ENCODE measurements around the gene SLC37A3. TPM values are rescaled to one million over a fixed set of nuclear protein-coding genes. Genes with fewer than 3 reads are reported as not detected.
A peak's percentile ranks its signal among the peaks of the same experiment; 100 is the strongest.
"Not testable (repeated sequence)": the region's sequence is repeated elsewhere in the genome, so short reads cannot be mapped to it uniquely, and the experiment has no call there.

SLC37A3 gene
- total RNA-seq, 8 experiments from 2014 or later, result 32.0 to 61.2 (median 38.2) TPM

DNA sequence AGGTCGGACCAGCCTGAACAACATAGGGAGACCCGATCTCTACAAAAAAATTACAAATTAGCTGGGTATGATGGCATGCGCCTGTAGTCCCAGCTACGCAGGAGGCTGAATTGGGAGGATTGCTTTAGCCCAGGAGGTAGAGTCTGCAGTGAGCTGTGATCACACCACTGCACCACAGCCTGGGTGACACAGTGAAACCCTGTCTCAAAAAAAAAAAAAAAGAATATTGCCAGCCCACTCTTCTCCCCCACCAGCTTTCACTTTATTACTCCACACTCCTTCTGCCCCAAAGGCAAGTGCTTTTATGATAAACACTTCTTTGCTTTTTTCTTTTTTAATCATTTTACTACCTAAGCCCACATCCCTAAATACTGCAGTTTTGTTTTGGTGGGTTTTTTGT, 20.3 kb upstream of the SLC37A3 start:
- Histone ChIP-seq H3K4me1 (replicated peaks in 1 of 2) (no peaks in the 10 kb centered on the region), H3K4me3 (no peak overlapping the region), H3K27ac (no peak overlapping the region)
- in situ Hi-C loops (cut with MboI; ENCODE audit: low pct_unique_long_range_greater_than_20kb in 2 of 9, low sequenced_read_pairs in 9 of 9, unreplicated experiment in 9 of 9), result no loop called here
- 0 to 100% (median 100%) methylated on average over 1 to 2 of the region's 4 CpGs; no CpG with 5 or more reads in 3 of the 10 experiments for WGBS, 10 experiments
- no peak for ATAC-seq (replicated peaks in 6 of 8)

DNA sequence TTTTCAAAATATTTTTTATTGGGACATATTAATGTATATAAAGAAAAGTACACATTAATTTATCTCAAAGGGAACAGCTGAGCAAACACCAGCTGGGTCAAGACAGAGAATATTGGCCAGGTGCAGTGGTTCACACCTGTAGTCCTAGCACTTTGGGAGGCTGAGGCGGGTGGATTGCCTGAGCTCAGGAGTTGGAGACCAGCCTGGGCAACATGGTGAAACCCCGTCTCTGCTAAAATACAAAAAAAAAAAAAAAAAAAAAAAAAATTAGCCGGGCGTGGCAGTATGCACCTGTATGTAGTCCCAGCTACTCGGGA, 19.8 kb upstream of the SLC37A3 start:
- H3K27ac ChIP-seq; ATAC-seq (replicated peaks in 6 of 8); in situ Hi-C loops (cut with MboI; ENCODE audit: low pct_unique_long_range_greater_than_20kb in 2 of 9, low sequenced_read_pairs in 9 of 9, unreplicated experiment in 9 of 9); H3K4me3 ChIP-seq; H3K4me1 ChIP-seq (replicated peaks in 1 of 2): not testable (repeated sequence)
- 48 to 100% (median 67%) methylated on average over 1 to 5 of the region's 5 CpGs; no CpG with 5 or more reads in 4 of the 10 experiments for WGBS, 10 experiments

DNA sequence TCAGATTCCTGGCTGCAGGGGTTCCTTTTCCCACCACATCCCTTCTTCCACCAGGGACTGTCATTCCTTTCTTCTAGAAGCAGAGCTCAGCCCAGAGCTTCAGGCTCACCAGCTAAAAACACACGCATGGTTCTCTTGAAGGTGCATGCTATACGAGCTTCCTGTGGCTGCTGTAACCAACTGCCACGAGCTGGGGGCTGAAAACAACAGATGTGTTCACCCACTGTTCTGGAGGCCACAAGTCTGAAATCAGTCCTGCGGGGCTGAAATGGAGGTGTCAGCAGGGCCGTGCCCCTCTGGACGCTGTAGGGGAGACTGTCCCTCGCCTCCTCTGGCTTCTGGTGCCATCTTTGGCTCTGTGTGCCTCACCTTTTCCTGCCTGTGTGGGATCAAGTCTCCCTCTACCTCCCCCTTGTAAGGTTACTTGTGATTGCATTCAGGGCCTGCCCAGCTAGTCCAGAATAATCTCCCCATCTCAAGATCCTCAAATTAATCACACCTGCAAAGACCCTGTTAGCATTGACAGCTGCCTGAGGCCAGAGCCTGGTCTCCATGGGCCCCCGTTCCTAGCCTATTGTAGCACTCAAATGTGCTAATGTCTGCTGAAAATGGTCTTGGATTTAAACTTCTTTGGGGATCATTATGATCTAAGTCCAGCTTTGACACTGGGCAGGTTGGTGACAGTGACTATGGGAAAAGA, 19.3 kb upstream of the SLC37A3 start:
- H3K4me1 ChIP-seq (replicated peaks in 1 of 2), result no peaks in the 10 kb centered on the region
- in situ Hi-C loops (cut with MboI; ENCODE audit: low pct_unique_long_range_greater_than_20kb in 2 of 9, low sequenced_read_pairs in 9 of 9, unreplicated experiment in 9 of 9), result no loop called here
- H3K27ac ChIP-seq, result no peak overlapping the region
- H3K4me3 ChIP-seq, result no peak overlapping the region
- 50 to 100% (median 67%) methylated on average over 1 to 7 of the region's 8 CpGs; no CpG with 5 or more reads in 4 of the 10 experiments for WGBS, 10 experiments
- no peak for ATAC-seq (replicated peaks in 6 of 8)

DNA sequence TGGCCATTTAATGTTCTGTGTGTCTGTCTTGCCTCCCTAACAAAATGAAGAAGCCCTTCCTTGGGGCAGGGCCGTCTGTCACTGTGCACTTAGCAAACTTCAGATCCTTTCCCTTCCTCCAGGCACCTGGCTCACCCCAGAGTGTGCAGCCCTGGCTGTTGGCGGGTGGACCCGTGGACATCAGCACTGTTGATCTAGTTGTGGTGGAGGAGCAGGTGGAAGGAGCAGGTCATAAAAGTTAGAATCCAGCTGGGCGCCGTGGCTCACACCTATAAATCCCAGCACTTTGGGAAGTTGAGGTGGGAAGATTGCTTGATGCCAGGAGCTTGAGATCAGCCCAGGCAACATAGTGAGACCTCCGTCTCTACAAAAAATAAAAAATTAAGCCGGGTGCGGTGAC, 18.2 kb upstream of the SLC37A3 start:
- Histone ChIP-seq H3K4me3 (no peak overlapping the region), H3K4me1 (replicated peaks in 1 of 2) (no peaks in the 10 kb centered on the region), H3K27ac (no peak overlapping the region)
- in situ Hi-C loops (cut with MboI; ENCODE audit: low pct_unique_long_range_greater_than_20kb in 2 of 9, low sequenced_read_pairs in 9 of 9, unreplicated experiment in 9 of 9), result no loop called here
- no peak for ATAC-seq (replicated peaks in 6 of 8)
- WGBS, 10 experiments, result 71 to 94% (median 87%) methylated on average over 1 to 4 of the region's 8 CpGs; no CpG with 5 or more reads in 4 of the 10 experiments

DNA sequence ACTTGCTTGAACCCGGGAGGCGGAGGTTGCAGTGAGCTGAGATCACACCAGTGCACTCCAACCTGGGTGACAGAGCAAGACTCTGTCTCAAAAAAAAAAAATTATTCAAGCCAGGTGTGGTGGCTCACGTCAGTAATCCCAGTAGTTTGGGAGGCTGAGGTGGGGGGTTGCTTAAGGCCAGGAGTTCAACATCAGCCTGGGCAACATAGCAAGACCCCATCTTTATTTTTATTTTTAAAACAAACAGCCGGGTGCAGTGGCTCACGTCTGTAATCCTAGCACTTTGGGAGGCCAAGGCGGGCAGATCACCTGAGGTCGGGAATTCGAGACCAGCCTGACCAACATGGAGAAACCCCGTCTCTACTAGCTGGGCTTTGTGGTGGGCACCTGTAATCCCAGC, 17.5 kb upstream of the SLC37A3 start:
- ATAC-seq (replicated peaks in 6 of 8), result not testable (repeated sequence)
- 0 to 93% (median 93%) methylated on average over 1 to 6 of the region's 9 CpGs; no CpG with 5 or more reads in 6 of the 10 experiments for WGBS, 10 experiments

DNA sequence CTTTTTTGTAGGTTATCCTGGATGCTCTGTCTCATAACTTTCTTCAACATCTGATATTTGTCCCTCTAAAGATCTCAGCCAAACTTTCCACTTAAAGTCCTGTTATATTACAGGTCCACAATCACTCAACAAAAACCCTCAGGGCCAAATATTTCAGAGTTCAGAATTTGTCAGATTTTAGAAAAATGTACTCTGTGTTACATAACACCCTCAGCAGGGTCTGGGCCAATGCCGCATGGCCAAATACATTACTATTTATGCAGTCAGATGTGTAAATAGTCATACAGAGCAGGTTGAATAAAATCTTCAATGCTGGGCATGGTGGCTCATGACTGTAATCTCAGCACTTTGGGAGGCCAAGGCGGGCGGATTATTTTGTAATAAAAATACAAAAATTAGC, 17.0 kb upstream of the SLC37A3 start:
- H3K27ac ChIP-seq, result no peak overlapping the region
- H3K4me1 ChIP-seq (replicated peaks in 1 of 2), result no peaks in the 10 kb centered on the region
- 83 to 100% (median 100%) methylated on average over 1 to 3 of the region's 3 CpGs; no CpG with 5 or more reads in 5 of the 10 experiments for WGBS, 10 experiments
- no peak overlapping the region for H3K4me3 ChIP-seq
- ATAC-seq (replicated peaks in 6 of 8), result peak in 1 of 8 experiments; percentile 17
- in situ Hi-C loops (cut with MboI; ENCODE audit: low pct_unique_long_range_greater_than_20kb in 2 of 9, low sequenced_read_pairs in 9 of 9, unreplicated experiment in 9 of 9), result no loop called here

More for the DNA sequence above, 17.5 kb upstream of the SLC37A3 start:
- in situ Hi-C loops (cut with MboI; ENCODE audit: low pct_unique_long_range_greater_than_20kb in 2 of 9, low sequenced_read_pairs in 9 of 9, unreplicated experiment in 9 of 9); H3K4me1 ChIP-seq (replicated peaks in 1 of 2); H3K27ac ChIP-seq; H3K4me3 ChIP-seq: not testable (repeated sequence)

DNA sequence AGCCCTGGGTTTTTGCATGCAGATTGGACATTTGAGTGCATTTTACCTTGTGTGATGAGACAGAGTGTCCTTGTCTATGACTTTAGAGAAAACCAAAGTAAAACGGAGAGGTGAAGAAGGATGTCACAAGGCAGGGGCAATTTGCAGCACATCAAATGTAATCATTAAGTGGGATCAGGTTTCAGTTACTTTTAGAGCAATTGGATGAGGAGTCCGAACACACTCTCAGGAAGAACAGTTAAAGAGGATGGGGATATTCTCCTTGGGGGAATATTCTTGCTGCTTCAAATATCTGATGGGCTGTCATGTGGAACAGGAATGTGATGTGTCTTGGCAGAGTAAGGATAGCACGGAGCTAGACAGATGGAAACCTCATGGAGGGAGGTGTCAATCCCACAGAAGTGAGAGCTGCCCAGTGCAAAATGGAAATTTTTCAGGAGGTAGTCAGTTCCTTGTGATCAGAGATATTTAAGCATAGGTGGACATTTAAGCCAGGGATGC, 6.3 kb upstream of the SLC37A3 start:
- H3K4me1 ChIP-seq (replicated peaks in 1 of 2), result no peaks in the 10 kb centered on the region
- 0 to 100% (median 50%) methylated on average over 1 to 3 of the region's 3 CpGs; no CpG with 5 or more reads in 2 of the 10 experiments for whole genome bisulfite sequencing, 10 experiments
- H3K27ac ChIP-seq, result no peak overlapping the region
- in situ Hi-C loops (cut with MboI; ENCODE audit: low pct_unique_long_range_greater_than_20kb in 2 of 9, low sequenced_read_pairs in 9 of 9, unreplicated experiment in 9 of 9), result no loop called here
- no peak overlapping the region for H3K4me3 ChIP-seq
- ATAC-seq (replicated peaks in 6 of 8), result peak in 3 of 8 experiments; percentile 51 to 83 (median 62)

DNA sequence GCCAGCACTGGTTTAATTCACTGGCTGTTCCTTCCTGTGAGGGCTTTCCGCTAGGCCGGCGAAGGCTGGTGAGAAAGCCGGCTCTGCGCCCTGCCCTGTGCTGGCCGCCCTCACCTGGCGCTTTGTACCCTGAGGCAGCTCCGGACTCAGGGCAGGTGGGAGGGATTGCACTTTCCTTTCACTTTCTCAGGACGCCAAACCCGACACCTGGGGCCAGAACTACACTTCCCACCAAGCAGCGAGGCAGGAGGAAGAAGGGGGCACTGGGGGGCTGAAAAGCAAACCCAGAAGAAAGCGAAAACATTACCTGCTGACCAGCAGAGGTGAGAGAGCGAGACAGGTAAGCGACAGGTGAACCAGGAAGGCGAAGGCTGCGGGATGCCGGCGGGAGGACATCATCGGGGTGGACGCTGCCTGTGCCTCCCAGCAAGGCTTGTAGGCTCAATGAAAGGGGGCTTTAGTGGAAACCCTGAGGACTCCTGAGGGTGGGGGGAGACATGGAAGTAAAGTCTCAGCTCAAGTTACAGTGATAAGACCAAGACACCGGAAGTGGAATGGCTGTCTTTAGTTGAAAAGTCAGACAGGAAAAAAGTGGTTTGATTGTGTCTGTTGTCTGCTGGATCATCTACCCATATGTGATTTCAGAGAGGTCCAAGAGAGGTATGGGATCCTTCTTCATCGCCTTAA, 5.7 kb upstream of the SLC37A3 start, which contains the start of gene RAB19:
Gene RAB19, plus strand, starts transcription at position 181 of the 687 bp plus-strand sequence. CDS start 3,589 bp downstream, outside the sequence.
- H3K4me3 ChIP-seq, result no peak within 1 kb of the TSS
- no peak within 1 kb of the TSS for H3K27ac ChIP-seq
- H3K4me1 ChIP-seq (replicated peaks in 1 of 2), result no peaks in the 10 kb centered on the region
- peak in 1 of 8 experiments; percentile 13 for ATAC-seq (replicated peaks in 6 of 8)
- in situ Hi-C loops (cut with MboI; ENCODE audit: low pct_unique_long_range_greater_than_20kb in 2 of 9, low sequenced_read_pairs in 9 of 9, unreplicated experiment in 9 of 9), result no loop called here
- 18 to 90% (median 45%) methylated on average over 2 to 14 of the region's 22 CpGs; no CpG with 5 or more reads in 3 of the 10 experiments for WGBS, 10 experiments

DNA sequence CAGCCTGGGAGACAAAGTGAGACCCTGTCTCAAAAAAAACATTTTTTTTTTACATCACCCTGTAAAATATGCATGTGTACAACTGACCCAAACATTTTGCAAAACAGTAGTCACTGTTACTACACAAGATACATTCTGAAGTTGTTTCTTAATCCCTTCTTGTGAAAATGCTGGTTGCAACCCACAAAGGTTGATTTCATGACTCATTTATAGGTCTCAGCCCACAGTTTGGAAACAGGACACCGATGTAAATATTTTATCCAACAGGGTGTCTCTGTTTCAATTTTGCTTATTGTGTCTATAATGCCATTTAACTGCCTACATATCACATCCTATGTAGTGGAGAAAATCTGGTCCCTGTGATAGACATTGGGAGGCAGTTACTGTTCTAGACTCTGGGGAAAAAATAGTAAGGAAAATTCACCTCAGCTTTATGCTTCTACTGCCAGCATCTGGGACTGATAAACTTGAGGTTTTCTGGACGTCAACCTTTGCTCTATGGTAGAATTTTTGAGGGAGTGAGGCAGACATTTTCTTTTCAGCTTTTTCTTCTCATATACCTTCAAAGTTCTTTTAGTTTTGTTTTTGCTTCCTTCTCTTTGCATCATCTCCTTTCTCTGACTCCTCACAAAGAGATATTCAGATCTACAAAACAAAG, 4.0 kb upstream of the SLC37A3 start:
- in situ Hi-C loops (cut with MboI; ENCODE audit: low pct_unique_long_range_greater_than_20kb in 2 of 9, low sequenced_read_pairs in 9 of 9, unreplicated experiment in 9 of 9), result no loop called here
- Histone ChIP-seq H3K27ac (no peak overlapping the region), H3K4me1 (replicated peaks in 1 of 2) (peaks cover 0 to under 1% of the 10 kb centered on the region in 2 donors), H3K4me3 (no peak overlapping the region)
- peak in 2 of 8 experiments; percentile 11 to 27 for ATAC-seq (replicated peaks in 6 of 8)
- WGBS, 10 experiments, result 8 to 88% (median 63%) methylated on average over 1 to 2 of the region's 2 CpGs

DNA sequence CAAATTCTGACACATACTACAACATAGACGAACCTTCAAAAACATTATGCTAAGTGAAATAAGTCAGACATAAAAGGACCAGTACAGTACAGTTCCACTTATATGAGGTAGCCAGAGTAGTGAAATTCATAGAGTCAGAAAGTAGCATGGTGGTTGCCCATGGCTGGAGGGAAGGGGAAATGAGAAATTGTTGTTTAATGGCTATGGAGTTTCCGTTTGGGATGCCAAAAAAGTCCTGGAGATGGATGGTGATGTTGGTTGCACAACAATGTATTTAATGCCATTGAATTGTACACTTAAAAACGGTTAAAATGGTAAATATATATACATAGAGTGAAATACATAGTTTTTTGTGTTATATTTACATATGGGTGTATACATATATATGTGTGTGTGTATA, 2.1 kb upstream of the SLC37A3 start:
- H3K27ac ChIP-seq, result no peak overlapping the region
- no peak for ATAC-seq (replicated peaks in 6 of 8)
- WGBS, 10 experiments, result 0 to 100% (median 68%) methylated on average over 1 to 3 of the region's 3 CpGs
- peaks cover 4 to 5% of the 10 kb centered on the region in 2 donors for H3K4me1 ChIP-seq (replicated peaks in 1 of 2)
- no peak overlapping the region for H3K4me3 ChIP-seq
- in situ Hi-C loops (cut with MboI; ENCODE audit: low pct_unique_long_range_greater_than_20kb in 2 of 9, low sequenced_read_pairs in 9 of 9, unreplicated experiment in 9 of 9), result no loop called here

DNA sequence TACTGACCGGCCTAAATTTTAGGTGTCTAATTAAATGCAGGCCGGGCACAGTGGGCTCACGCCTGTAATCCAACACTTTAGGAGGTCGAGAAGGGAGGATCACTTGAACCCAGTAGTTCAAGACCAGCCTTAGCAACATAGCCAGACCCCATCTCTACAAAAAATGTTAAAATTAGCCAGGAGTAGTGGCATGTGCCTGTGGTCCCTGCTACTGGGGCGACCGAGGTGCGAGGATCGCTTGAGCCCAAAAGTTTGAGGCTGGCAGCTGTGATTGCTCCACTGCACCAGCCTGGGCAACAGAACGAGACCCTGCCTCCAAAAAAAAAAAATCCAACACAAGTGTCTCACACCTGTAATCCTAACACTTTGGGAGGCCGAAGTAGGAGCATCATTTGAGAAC, 491 bp upstream of the SLC37A3 start:
- H3K4me1 ChIP-seq (replicated peaks in 1 of 2), result peaks cover 4 to 5% of the 10 kb centered on the region in 2 donors
- H3K27ac ChIP-seq, result no peak overlapping the region
- 0 to 85% (median 60%) methylated on average over 1 to 8 of the region's 10 CpGs; no CpG with 5 or more reads in 3 of the 10 experiments for WGBS, 10 experiments
- peak overlapping the region in 3 of 5 donors; percentile 80 to 100 (median 98) for H3K4me3 ChIP-seq
- no peak for ATAC-seq (replicated peaks in 6 of 8)
- in situ Hi-C loops (cut with MboI; ENCODE audit: low pct_unique_long_range_greater_than_20kb in 2 of 9, low sequenced_read_pairs in 9 of 9, unreplicated experiment in 9 of 9), result no loop called here

DNA sequence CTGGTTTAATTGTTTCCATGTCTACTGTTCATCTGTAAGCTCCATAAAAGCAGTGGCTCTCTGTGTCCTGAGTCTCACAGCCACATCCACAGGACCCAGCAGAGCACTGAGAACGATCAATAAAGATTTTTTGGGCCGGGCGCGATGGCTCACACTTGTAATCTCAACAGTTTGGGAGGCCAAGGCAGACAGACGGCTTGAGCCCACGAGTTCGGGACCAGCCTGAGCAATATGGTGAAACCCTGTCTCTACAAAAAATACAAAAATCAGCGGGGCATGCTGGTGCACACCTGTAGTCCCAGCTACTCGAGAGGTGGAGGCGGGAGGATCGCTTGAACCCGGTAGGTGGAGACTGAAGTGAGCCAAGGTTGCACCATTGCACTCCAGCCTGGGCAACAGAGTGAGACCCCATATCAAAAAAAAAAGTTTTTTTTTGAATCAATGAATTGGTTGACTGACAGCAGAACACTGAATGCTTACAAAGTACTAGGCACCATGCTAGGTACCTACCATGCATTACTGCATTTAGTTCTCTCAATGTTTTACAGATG, 4.5 kb downstream of the SLC37A3 start:
- Histone ChIP-seq H3K27ac (no peak overlapping the region), H3K4me1 (replicated peaks in 1 of 2) (peaks cover 4 to 5% of the 10 kb centered on the region in 2 donors), H3K4me3 (no peak overlapping the region)
- WGBS, 10 experiments, result 83 to 100% (median 95%) methylated on average over 2 to 7 of the region's 12 CpGs; no CpG with 5 or more reads in 5 of the 10 experiments
- in situ Hi-C loops (cut with MboI; ENCODE audit: low pct_unique_long_range_greater_than_20kb in 2 of 9, low sequenced_read_pairs in 9 of 9, unreplicated experiment in 9 of 9), result no loop called here
- ATAC-seq (replicated peaks in 6 of 8), result no peak

Measured in motor neuron (in vitro differentiated cells).